Ishikawa (cell line): ENCODE results near the gene GLP2R.

ENCODE experiments used
- CEBPB ChIP-seq: IDR thresholded peaks from 2 replicates; pipeline ENCODE4 v1.6.1; 2012
- CREB1 ChIP-seq: IDR thresholded peaks from 2 replicates; pipeline ENCODE4 v1.6.1; 2012; ENCODE audit warnings: low read depth
- EGR1 ChIP-seq: IDR thresholded peaks from 2 replicates; pipeline ENCODE4 v1.6.1; 2012
- EP300 ChIP-seq: IDR thresholded peaks from 2 replicates; pipeline ENCODE4 v1.6.1; 2012; ENCODE audit warnings: borderline replicate concordance
- FOXM1 ChIP-seq: IDR thresholded peaks from 2 replicates; pipeline ENCODE4 v1.6.1; 2012; ENCODE audit warnings: low read depth, borderline replicate concordance
- MAX ChIP-seq: IDR thresholded peaks from 2 replicates; pipeline ENCODE4 v1.6.1; 2012
- NFIC ChIP-seq: IDR thresholded peaks from 2 replicates; pipeline ENCODE4 v1.6.1; 2012
- RAD21 ChIP-seq: IDR thresholded peaks from 2 replicates; pipeline ENCODE4 v1.6.1; 2012; ENCODE audit warnings: low read depth
- TAF1 ChIP-seq: IDR thresholded peaks from 2 replicates; pipeline ENCODE4 v1.6.1; 2012; ENCODE audit warnings: low read depth, mild to moderate bottlenecking
- TCF12 ChIP-seq: IDR thresholded peaks from 2 replicates; pipeline ENCODE4 v1.6.1; 2012; ENCODE audit warnings: low read depth
- TEAD4 ChIP-seq: IDR thresholded peaks from 2 replicates; pipeline ENCODE4 v1.6.1; 2012
- USF1 ChIP-seq: IDR thresholded peaks from 2 replicates; pipeline ENCODE4 v1.6.1; 2012
- YY1 ChIP-seq: IDR thresholded peaks from 2 replicates; pipeline ENCODE4 v1.6.1; 2012; ENCODE audit warnings: low read depth
- ZBTB7A ChIP-seq: IDR thresholded peaks from 2 replicates; pipeline ENCODE4 v1.6.1; 2012; ENCODE audit warnings: low read depth
- TF ChIP-seq, protein P1 (sequence below): IDR thresholded peaks from 2 replicates; pipeline ENCODE4 v1.6.1; 2012; ENCODE audit warnings: low read depth, mild to moderate bottlenecking

The GLP2R gene

DNA sequence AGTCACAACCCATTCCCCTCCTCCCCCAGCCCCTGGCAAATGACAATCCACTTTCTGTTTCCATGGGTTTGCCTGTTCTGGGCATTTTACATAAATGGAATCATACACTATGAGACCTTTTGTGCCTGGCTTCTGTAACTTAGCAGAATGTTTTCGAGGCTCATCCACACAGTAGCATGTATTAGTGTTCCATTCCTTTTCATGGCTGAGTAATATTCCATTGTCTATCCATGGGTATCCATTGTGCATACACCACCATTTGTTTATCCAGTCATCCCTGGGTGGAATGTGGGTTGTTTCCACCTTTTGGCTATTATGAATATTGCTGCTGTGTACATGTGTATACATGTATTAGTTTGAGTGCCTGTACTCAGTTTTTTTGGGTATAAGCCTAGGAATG, 113.0 kb downstream of the GLP2R start:
- TF ChIP-seq EGR1 (no peak), MAX (no peak), CREB1 (no peak), ZBTB7A (no peak), TAF1 (no peak), EP300 (no peak), RAD21 (no peak), TCF12 (no peak), NFIC (no peak), TEAD4 (no peak), YY1 (no peak), CEBPB (no peak), FOXM1 (no peak), USF1 (no peak)
- TF ChIP-seq, protein P1, sequence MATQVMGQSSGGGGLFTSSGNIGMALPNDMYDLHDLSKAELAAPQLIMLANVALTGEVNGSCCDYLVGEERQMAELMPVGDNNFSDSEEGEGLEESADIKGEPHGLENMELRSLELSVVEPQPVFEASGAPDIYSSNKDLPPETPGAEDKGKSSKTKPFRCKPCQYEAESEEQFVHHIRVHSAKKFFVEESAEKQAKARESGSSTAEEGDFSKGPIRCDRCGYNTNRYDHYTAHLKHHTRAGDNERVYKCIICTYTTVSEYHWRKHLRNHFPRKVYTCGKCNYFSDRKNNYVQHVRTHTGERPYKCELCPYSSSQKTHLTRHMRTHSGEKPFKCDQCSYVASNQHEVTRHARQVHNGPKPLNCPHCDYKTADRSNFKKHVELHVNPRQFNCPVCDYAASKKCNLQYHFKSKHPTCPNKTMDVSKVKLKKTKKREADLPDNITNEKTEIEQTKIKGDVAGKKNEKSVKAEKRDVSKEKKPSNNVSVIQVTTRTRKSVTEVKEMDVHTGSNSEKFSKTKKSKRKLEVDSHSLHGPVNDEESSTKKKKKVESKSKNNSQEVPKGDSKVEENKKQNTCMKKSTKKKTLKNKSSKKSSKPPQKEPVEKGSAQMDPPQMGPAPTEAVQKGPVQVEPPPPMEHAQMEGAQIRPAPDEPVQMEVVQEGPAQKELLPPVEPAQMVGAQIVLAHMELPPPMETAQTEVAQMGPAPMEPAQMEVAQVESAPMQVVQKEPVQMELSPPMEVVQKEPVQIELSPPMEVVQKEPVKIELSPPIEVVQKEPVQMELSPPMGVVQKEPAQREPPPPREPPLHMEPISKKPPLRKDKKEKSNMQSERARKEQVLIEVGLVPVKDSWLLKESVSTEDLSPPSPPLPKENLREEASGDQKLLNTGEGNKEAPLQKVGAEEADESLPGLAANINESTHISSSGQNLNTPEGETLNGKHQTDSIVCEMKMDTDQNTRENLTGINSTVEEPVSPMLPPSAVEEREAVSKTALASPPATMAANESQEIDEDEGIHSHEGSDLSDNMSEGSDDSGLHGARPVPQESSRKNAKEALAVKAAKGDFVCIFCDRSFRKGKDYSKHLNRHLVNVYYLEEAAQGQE, result no peak

- TF ChIP-seq, protein P1, result no peak
- TF ChIP-seq NFIC, result no peak
- TF ChIP-seq TCF12, result no peak
- no peak for TF ChIP-seq TEAD4
- TF ChIP-seq CREB1, result no peak
- no peak for TF ChIP-seq FOXM1
- TF ChIP-seq MAX, result no peak
- TF ChIP-seq TAF1, result no peak
- no peak for TF ChIP-seq RAD21
- TF ChIP-seq YY1, result no peak
- TF ChIP-seq USF1, result no peak
- TF ChIP-seq CEBPB, result no peak
- no peak for TF ChIP-seq EGR1
- no peak for TF ChIP-seq ZBTB7A
- TF ChIP-seq EP300, result no peak
These were observed 115.1 kb downstream of the GLP2R start for GRCh38 chr17:9940841-9941240.

DNA sequence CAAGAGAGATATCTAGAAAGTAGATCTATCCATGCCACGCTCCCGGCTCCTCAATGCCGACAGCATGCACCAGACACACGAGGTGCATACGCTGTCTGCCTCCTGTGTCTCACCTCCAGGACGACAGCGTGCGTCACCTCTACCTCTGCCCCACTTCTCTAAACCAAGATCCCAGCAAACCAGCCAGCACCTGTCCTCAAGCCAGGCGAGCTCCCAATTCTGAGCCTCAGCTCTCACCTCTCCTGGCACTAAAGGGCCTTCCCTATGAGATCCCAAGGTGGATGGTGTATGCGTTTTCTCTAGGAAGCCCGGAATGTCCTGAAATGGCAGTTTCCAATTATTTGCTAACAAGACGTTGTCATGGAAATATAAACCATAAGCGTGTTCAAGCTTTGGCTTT, 115.6 kb downstream of the GLP2R start:
- TF ChIP-seq ZBTB7A (no peak), NFIC (no peak)
